Activated CD8-positive, alpha-beta memory T cell treated with anti-CD3 and anti-CD28 coated beads, Interleukin-2, amount 10 ng/mL, durations not matched to agents 7 days and 5 days (primary cell): ENCODE results near the gene ZNF570. TPM values are rescaled to one million over a fixed set of nuclear protein-coding genes. Genes with fewer than 3 reads are reported as not detected.

Experiments
- ATAC-seq: fragments of 150-1000 bp; cut with Tn5 transposase; one replicate; pipeline ENCODE4 v1.10.0; 2021; ENCODE audit warnings: moderate library complexity
- CTCF ChIA-PET: fragments of 350-600 bp; sonication (Branson Sonifier 250); formaldehyde crosslinking; loops from one replicate; lab custom pipeline; 2021; ENCODE audit warnings: antibody characterized with exemption; lab: Charles Lee
- DNase-seq: peaks from one replicate; pipeline ENCODE4 v3.0.0-alpha.2; 2020
- H3K27ac Mint-ChIP-seq: one replicate; pipeline ENCODE4 v1.8.0; 2021; ENCODE audit warnings: mild to moderate bottlenecking, mixed read lengths
- H3K27me3 Mint-ChIP-seq: one replicate; pipeline ENCODE4 v1.8.0; 2021; ENCODE audit warnings: mixed read lengths
- H3K36me3 Mint-ChIP-seq: one replicate; pipeline ENCODE4 v1.8.0; 2021; ENCODE audit warnings: mild to moderate bottlenecking, mixed read lengths
- H3K4me1 Mint-ChIP-seq: one replicate; pipeline ENCODE4 v1.8.0; 2021; ENCODE audit warnings: mixed read lengths
- H3K4me3 Mint-ChIP-seq: one replicate; pipeline ENCODE4 v1.8.0; 2021; ENCODE audit warnings: mild to moderate bottlenecking, moderate library complexity, mixed read lengths
- H3K9me3 Mint-ChIP-seq: one replicate; pipeline ENCODE4 v1.8.0; 2022; ENCODE audit warnings: low read depth, mixed read lengths
- total RNA-seq, 2 experiments: library from RNA; stranded (reverse); gene quantifications; one replicate each; pipeline ENCODE4 v1.2.3, GENCODE V29; 2021

Gene ZNF570
- 1 to 10 TPM; 4.1 to 6.0 TPM for total RNA-seq

DNA sequence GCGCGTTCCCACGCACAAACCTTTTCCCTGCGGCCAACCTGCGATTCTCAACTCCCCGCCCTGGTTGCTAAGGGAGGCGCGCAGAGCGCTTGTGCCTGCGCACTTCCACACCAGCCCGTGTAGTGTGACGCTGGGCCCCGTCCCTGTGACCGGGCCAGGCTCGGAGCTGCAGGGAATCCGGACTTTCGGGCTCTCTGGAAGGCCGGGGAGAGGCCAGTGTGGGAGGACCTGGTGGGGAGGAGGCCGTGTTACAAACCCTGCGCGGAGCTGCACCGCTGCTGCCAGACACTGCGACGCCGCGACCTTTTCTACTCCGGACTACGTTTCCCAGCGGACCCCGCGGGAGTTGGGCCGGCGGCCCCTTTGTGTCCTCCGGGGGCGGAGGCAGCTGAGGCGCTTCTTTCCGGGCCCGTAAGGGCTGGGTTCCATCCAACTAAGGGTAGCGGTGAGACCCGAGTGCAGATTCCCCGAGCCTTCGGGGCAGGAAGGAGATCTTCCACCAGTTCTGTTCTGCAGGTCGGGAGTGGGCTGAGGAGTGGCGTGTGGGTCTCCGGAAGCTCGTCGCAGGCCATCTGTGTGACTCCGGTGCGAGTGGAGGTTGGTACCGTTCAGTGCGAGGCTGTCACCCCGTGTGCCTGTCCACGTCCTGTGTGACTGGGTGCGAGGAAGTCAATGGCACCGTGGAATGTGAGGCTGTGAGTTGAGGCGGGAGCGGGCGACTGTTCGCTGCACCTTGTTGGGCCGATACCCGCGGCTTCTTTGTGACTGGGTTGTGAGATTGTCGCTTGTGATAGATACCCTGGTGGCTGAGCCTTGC is at the start of gene ZNF570:
Gene ZNF570, plus strand, starts transcription at position 396 of the 817 bp plus-strand sequence. CDS start 999 bp downstream, outside the sequence.
- H3K9me3 Mint-ChIP-seq = peaks cover 6% of the 10 kb centered on the region
- peak within 1 kb of the TSS; percentile 94 for H3K27ac Mint-ChIP-seq
- DNase-seq = peak; percentile 93
- CTCF ChIA-PET = interaction anchor here (0.6 to 1.3 kb wide), 3 partner anchors 38 to 965 kb away, joined by 3 read pairs; partner anchors contain the start of genes ZNF540, ZNF571 and ZNF793
- H3K36me3 Mint-ChIP-seq = peaks cover 30% of the 10 kb centered on the region
- H3K27me3 Mint-ChIP-seq = no peaks in the 10 kb centered on the region
- ATAC-seq = peak; percentile 76
- H3K4me3 Mint-ChIP-seq = peak within 1 kb of the TSS; percentile 99
- H3K4me1 Mint-ChIP-seq = peaks cover 31% of the 10 kb centered on the region

DNA sequence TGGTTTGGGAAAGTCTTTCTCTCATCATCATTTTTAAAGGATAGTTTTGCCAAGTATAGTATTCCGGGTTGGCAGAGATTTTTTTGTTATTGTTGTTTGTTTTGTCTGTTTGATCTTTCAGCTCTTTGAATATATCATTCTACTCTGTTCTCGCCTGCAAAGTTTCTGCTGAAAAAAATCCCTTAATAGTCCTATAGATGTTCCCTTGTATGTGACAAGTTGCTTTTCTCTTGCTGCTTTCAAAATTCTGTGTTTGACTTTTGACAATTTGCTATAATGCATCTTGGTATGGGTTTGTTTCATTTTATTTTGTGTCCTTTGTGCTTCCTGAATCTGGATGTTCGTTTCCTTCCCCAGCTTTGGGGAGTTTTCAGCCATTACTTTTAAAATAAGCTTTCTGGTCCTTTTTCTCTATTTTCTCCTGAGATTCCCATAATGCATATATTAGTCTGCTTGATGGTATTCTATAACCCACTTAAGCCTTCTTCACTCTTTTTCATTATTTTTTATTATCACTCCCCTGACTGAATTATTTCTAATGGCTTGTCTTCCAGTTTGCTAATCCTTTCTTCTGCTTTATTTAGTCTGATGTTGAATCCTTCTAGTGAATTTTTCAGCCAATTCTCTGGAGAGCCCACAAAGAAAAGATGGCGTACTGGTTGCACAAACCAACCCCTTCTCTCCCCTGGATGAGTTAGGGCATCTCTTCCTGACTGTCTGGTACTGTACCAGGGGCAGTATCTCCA is 16.5 kb upstream of the ZNF570 start:
- no peaks in the 10 kb centered on the region for H3K4me1 Mint-ChIP-seq
- no peak overlapping the region for H3K4me3 Mint-ChIP-seq
- CTCF ChIA-PET = no interaction called here
- H3K27me3 Mint-ChIP-seq = no peaks in the 10 kb centered on the region
- H3K27ac Mint-ChIP-seq = no peak overlapping the region
- H3K9me3 Mint-ChIP-seq = peaks cover 65% of the 10 kb centered on the region
- peaks cover 43% of the 10 kb centered on the region for H3K36me3 Mint-ChIP-seq
- DNase-seq (no peak), ATAC-seq (no peak)

DNA sequence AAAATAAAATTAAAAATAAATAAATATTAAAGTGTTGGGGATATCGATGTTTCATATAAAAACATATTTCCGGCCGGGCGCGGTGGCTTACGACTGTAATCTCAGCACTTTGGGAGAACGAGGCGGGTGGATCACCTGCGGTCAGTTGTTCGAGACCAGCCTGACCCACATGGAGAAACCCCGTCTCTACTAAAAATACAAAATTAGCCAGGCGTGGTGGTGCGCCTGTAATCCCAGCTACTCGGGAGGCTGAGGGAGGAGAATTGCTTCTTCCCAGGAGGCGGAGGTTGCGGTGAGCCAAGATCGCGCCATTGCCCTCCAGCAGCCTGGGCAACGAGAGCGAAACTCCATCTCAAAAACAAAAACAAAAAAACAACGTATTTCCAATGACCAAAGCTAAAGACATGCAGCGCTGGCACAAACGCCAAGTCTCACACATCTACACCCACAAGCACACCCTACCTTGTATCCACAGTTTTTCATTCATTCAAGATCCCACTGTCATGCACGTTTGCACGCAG is 2.8 kb upstream of the ZNF570 start:
- DNase-seq = no peak
- Mint-ChIP-seq H3K4me1 (peaks cover 31% of the 10 kb centered on the region), H3K36me3 (peaks cover 32% of the 10 kb centered on the region), H3K27ac (peak overlapping the region; percentile 95), H3K9me3 (peaks cover 6% of the 10 kb centered on the region), H3K27me3 (no peaks in the 10 kb centered on the region), H3K4me3 (peak overlapping the region; percentile 99)
- ATAC-seq = no peak
- CTCF ChIA-PET = interaction anchor here (0.8 to 1.6 kb wide), 4 partner anchors 85 to 149 kb away, joined by 3 to 7 read pairs (median 3); partner anchors contain the start of gene ZNF527

DNA sequence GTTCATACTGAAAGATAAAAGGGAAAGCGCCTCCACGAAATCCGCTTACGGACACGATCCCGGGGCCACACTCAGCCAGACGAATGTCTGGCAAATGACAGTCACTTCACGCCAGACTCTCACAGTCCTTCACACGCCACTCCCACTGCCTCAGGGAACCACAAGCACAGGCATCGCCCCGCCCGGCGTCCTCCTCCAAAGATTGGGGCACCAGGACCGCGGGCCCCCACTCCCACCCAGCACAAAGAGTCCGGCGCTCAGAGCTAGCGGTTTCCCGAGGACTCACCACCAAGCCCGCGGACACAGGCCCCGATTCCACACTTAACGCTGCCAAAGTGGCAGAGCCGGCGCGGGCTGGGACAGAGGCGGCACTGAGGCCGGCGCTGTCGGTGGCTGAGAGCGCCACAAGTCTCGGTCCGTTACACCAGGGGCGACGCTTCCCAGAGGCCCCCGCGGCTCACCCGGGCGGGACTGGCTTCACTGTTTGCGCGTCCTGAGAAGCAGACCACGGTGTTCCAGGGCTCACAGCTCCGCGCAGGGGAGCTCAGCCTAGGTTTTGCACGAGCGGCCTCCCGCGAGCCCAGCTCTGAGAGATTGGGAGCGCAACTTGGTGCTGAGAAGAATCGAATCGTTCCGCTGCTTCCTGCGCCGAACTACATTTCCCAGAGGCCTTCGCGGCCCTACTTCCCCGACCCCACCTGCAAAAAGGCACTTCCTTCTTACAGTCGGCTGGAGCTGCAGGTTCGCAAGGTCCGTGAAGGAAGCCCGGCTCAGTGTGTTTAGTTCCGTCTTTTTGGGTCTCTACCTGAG is 2.2 kb upstream of the ZNF570 start, which contains the start of gene ZNF569:
Gene ZNF569, minus strand, starts transcription at position 647 of the 810 bp plus-strand sequence. CDS start 22,523 bp downstream, outside the sequence.
- ATAC-seq = peak; percentile 76
- peak within 1 kb of the TSS; percentile 95 for H3K27ac Mint-ChIP-seq

DNA sequence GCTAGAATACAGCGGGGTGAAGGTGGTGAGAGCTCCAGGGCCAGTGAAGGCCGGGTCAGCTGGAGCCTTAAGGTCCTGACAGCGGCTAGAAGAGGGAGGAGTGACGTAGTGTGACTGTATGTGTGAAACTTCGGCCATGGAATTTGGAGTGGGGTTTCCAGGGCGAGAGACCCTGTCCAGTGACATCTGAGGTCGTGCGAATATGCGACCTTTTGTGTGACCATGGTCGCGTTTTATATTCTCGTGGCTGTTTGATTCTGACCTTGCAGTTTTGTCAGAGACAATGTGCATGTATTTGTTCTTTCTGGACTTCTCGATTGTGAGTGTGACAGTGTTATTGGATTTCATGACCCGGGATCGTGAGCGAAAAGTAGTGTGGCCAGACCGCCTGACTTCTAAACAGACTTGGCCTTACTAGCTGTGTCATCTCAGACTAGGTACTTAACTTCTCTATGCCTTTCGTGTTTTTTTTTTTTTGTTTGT is 1.5 kb upstream of the ZNF570 start:
- Mint-ChIP-seq H3K36me3 (peaks cover 32% of the 10 kb centered on the region), H3K27ac (peak overlapping the region; percentile 95), H3K27me3 (no peaks in the 10 kb centered on the region), H3K9me3 (peaks cover 6% of the 10 kb centered on the region), H3K4me1 (peaks cover 31% of the 10 kb centered on the region), H3K4me3 (peak overlapping the region; percentile 99)
- no peak for ATAC-seq
- no peak for DNase-seq
- CTCF ChIA-PET = interaction anchor here (0.9 to 1.6 kb wide), 2 partner anchors 84 to 190 kb away, joined by 3 to 7 read pairs; no protein-coding TSS in a partner anchor

More for the DNA sequence above, 2.2 kb upstream of the ZNF570 start, which contains the start of gene ZNF569:
- DNase-seq = peak; percentile 94
- Mint-ChIP-seq H3K4me3 (peak within 1 kb of the TSS; percentile 99), H3K36me3 (peaks cover 32% of the 10 kb centered on the region), H3K4me1 (peaks cover 31% of the 10 kb centered on the region), H3K27me3 (no peaks in the 10 kb centered on the region), H3K9me3 (peaks cover 6% of the 10 kb centered on the region)
- CTCF ChIA-PET = interaction anchor here (0.9 to 1.6 kb wide), 4 partner anchors 85 to 190 kb away, joined by 3 to 7 read pairs (median 3); partner anchors contain the start of gene ZNF527

DNA sequence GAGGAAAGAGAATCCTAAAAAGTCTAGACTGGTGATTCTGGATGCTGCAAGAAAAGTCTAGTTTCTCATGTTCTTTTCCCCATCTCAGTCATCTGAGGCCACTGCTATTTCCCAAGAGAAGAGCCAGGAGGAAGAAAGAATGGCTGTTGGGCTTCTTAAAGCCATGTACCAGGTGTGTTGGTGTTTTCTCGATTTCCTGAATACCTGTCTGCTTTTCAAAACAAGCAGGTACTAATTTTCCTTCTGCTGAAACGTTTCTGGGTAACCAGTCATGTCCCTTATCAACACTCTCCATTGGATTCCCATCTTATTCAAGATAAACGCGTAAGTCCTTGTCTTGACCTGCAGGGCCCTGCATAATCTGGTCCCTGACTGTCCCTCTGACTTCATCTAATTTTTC is 1.1 kb downstream of the ZNF570 start:
- peaks cover 31% of the 10 kb centered on the region for H3K4me1 Mint-ChIP-seq
- ATAC-seq = no peak
- peak overlapping the region; percentile 94 for H3K27ac Mint-ChIP-seq
- peaks cover 22% of the 10 kb centered on the region for H3K36me3 Mint-ChIP-seq
- no peaks in the 10 kb centered on the region for H3K27me3 Mint-ChIP-seq
- CTCF ChIA-PET = interaction anchor here (1.1 kb wide), 1 partner anchor 168 kb away, joined by 3 read pairs; no protein-coding TSS in a partner anchor
- DNase-seq = no peak
- H3K4me3 Mint-ChIP-seq = peak overlapping the region; percentile 94
- H3K9me3 Mint-ChIP-seq = peaks cover under 1% of the 10 kb centered on the region

DNA sequence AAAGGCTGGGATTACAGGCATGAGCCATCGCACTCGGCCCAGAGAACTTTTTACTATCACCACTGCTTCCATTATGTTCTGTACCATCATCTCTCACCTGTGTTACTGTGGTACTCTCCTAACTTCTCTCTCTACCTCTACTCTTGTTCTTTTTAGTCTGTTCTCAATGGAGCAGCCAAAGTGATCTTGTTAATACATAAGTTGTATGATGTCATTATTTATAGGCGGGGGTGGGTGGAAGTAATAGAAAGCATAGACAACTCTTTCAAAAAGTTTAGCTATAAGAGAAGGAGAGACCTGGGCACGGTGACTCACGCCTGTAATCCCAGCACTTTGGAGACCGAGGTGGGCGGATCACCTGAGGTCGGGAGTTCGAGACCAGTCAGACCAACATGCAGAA is 3.0 kb downstream of the ZNF570 start:
- no peak for ATAC-seq
- Mint-ChIP-seq H3K4me1 (peaks cover 23% of the 10 kb centered on the region), H3K4me3 (no peak overlapping the region), H3K9me3 (peaks cover 9% of the 10 kb centered on the region), H3K27me3 (no peaks in the 10 kb centered on the region), H3K36me3 (peaks cover 35% of the 10 kb centered on the region), H3K27ac (no peak overlapping the region)
- DNase-seq = no peak
- CTCF ChIA-PET = interaction anchor here (0.7 kb wide), 1 partner anchor 306 kb away, joined by 3 read pairs; no protein-coding TSS in a partner anchor

DNA sequence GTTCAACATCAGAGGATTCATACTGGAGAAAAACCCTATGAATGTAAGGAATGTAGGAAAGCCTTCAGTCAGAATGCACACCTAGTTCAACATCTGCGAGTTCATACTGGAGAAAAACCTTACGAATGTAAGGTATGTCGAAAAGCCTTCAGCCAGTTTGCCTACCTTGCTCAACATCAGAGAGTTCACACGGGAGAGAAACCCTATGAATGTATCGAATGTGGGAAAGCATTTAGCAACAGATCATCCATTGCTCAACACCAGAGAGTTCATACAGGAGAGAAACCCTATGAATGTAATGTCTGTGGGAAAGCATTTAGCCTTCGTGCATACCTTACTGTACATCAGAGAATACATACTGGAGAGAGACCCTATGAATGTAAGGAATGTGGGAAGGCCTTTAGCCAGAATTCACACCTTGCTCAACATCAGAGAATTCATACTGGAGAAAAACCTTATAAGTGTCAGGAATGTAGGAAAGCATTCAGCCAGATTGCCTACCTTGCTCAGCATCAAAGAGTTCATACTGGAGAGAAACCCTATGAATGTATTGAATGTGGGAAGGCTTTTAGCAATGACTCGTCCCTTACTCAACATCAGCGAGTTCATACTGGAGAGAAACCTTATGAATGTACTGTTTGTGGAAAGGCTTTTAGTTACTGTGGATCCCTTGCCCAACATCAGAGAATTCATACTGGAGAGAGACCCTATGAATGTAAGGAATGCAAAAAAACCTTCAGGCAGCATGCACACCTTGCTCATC is 15.4 kb downstream of the ZNF570 start:
- H3K4me1 Mint-ChIP-seq = no peaks in the 10 kb centered on the region

DNA sequence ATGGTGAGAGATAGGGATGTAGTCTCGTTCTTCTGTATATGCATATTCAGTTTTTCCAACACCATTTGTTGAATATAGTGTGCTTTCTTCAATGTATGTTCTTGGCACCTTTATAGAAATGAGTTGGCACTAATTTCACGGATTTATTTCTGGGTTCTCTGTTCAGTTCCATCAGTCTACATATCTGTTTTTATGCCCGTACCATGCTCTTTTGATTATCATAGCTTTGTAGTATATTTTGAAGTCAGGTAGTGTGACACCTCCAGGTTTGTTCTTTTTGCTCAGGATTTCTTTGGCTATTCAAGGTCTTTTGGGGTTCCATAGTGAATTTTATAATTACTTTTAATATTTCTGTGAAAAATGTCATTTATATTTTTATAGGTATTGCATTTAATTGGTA is 23.1 kb downstream of the ZNF570 start:
- H3K9me3 Mint-ChIP-seq = peaks cover 32% of the 10 kb centered on the region
- no peak for DNase-seq

More for the DNA sequence above, 15.4 kb downstream of the ZNF570 start:
- CTCF ChIA-PET = no interaction called here
- no peak overlapping the region for H3K4me3 Mint-ChIP-seq
- no peak for DNase-seq
- peaks cover 50% of the 10 kb centered on the region for H3K9me3 Mint-ChIP-seq
- no peaks in the 10 kb centered on the region for H3K27me3 Mint-ChIP-seq
- H3K27ac Mint-ChIP-seq = no peak overlapping the region
- ATAC-seq = no peak
- peaks cover 65% of the 10 kb centered on the region for H3K36me3 Mint-ChIP-seq

DNA sequence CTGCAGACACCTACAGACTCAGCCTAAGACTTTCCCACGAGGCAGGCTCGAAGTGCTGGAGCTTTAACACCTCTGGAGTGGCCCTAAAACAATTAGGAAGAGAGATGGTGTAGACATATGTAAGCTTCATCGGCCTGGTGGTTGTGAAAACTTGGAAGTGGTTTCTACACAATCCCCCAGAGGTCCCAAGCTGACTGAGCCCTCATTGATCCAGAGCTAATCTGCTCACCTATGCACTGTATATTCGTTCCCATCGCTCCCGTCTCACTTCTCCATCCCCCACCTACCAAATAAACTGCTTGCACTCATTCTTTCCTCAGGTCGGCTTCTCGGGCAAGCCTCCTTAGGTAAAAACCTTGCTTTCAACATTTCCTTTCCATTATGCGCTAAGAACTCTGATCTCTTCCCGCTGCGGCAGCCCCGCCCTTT is 36.8 kb downstream of the ZNF570 start:
- CTCF ChIA-PET = interaction anchor here (1.5 to 1.9 kb wide), 4 partner anchors 46 to 188 kb away, joined by 3 to 10 read pairs (median 4); partner anchors contain the start of genes ZNF527, ZNF540 and ZNF571
- Mint-ChIP-seq H3K9me3 (peaks cover 20% of the 10 kb centered on the region), H3K4me1 (no peaks in the 10 kb centered on the region), H3K4me3 (no peak overlapping the region), H3K27me3 (no peaks in the 10 kb centered on the region), H3K36me3 (peaks cover 34% of the 10 kb centered on the region), H3K27ac (no peak overlapping the region)
- DNase-seq (no peak), ATAC-seq (peak; percentile 42)

More for the DNA sequence above, 23.1 kb downstream of the ZNF570 start:
- ATAC-seq = no peak
- Mint-ChIP-seq H3K4me1 (no peaks in the 10 kb centered on the region), H3K36me3 (peaks cover 11% of the 10 kb centered on the region), H3K27ac (no peak overlapping the region), H3K27me3 (no peaks in the 10 kb centered on the region), H3K4me3 (no peak overlapping the region)
- CTCF ChIA-PET = no interaction called here

DNA sequence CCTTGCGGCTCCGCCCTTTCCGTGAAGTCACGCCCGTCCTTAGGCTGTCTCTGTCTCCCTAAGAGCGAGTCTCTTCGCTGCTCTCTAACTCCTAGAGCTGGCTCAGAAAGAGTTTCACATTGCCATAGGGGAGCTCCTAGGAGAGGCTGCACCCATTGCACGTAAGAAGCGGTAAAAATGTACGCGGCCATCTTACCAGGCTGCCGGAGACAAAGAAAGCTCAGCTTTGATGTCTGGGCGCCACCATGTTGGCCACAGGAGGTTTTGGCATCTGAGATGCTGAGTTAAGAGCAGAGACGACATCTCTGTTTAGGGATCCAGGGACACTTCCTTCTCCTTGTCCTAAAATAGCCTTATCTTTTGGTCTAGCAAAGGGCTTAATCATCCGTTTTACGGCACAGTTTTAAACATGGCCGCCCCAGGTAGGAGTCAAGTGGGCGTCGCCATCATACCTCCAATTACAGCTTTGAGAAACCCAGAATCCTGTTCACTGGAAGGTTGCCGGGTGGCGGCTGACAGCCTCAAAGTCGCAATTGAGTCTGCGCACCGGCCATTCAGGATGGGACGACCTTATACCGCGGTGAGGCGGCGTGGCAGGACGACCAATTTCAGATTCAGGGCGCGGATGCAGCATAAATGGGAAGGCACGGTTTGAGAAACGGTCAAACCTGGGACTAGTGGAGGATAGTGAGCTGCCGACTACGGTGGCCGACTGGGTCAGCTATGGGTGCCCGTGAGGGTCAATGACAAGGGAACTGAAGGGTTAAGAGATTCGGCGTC is 37.4 kb downstream of the ZNF570 start, which contains the start of gene ZNF793:
Gene ZNF793, plus strand, starts transcription at position 553 of the 780 bp plus-strand sequence. CDS start 16,501 bp downstream, outside the sequence.
- DNase-seq (peak; percentile 87), ATAC-seq (peak; percentile 90)
- no peak within 1 kb of the TSS for H3K4me3 Mint-ChIP-seq
- H3K36me3 Mint-ChIP-seq = peaks cover 36% of the 10 kb centered on the region
- H3K4me1 Mint-ChIP-seq = no peaks in the 10 kb centered on the region
- H3K27ac Mint-ChIP-seq = no peak within 1 kb of the TSS
- H3K9me3 Mint-ChIP-seq = peaks cover 22% of the 10 kb centered on the region
- CTCF ChIA-PET = interaction anchor here (1.0 to 1.9 kb wide), 5 partner anchors 37 to 189 kb away, joined by 3 to 10 read pairs (median 4); partner anchors contain the start of genes ZNF527, ZNF540, ZNF570 and ZNF571
- no peaks in the 10 kb centered on the region for H3K27me3 Mint-ChIP-seq
